Cardiac fibroblast (primary cell): ENCODE measurements around the gene C19orf53.

Experiments
- DNase-seq, 2 donors: peaks; one replicate each; pipeline versions ENCODE4 v3.0.0 to v3.0.0-alpha.2; 2010; ENCODE audit warnings: low read depth in 2 of 2
- H3K4me3 ChIP-seq, 2 donors: replicated peaks in 1 of 2; 1 replicate in 1 of 2; 2 replicates in 1 of 2; pipeline ENCODE4 v1.5.1; 2011; ENCODE audit warnings: low read depth in 2 of 2, low read length in 2 of 2, mild to moderate bottlenecking in 2 of 2, moderate library complexity in 1 of 2
- TF ChIP-seq, protein P1 (sequence below): IDR thresholded peaks from one replicate; pipeline ENCODE4 v1.5.1; 2011; ENCODE audit warnings: low read depth, mild to moderate bottlenecking, low read length, inconsistent platforms

The C19orf53 gene

DNA sequence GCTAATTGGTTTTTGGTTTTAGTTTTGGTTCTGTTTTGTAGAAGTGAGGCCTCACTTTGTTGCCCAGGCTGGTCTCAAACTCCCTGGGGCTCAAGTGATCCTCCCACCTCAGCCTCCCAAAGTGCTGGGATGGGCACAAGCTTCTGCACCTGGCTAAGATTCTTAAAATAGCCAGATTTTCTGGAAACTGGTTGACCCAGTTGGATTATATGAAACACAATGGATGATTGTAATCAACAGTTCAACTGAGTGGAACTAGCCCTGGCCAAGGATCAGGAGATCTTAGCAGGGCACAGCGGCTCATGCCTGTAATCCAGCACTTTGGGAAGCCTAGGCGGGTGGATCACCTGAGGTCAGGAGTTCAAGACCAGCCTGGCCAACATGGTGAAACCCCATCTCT, 39.5 kb upstream of the C19orf53 start:
- no peak overlapping the region for H3K4me3 ChIP-seq
- DNase-seq, result no peak
- TF ChIP-seq, protein P1, sequence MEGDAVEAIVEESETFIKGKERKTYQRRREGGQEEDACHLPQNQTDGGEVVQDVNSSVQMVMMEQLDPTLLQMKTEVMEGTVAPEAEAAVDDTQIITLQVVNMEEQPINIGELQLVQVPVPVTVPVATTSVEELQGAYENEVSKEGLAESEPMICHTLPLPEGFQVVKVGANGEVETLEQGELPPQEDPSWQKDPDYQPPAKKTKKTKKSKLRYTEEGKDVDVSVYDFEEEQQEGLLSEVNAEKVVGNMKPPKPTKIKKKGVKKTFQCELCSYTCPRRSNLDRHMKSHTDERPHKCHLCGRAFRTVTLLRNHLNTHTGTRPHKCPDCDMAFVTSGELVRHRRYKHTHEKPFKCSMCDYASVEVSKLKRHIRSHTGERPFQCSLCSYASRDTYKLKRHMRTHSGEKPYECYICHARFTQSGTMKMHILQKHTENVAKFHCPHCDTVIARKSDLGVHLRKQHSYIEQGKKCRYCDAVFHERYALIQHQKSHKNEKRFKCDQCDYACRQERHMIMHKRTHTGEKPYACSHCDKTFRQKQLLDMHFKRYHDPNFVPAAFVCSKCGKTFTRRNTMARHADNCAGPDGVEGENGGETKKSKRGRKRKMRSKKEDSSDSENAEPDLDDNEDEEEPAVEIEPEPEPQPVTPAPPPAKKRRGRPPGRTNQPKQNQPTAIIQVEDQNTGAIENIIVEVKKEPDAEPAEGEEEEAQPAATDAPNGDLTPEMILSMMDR, result no peak

DNA sequence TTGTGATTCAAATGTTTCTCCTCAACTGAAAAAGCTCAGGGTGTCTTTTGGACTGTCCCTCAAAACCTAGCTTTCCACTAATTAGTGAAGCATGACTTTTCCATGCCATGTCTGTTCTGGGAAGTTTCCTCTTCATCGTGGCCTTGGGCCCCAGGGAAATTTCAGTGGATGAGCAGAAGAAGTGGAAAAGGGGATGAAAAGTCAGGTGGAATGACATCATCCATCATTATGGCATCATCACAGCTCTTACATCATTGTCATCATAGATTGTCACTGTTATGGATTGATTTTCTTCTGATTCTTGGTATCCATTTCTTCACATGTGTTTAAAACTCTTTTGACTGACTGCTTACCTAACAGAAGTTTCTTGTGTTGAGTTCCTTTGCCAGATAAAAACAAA, 36.2 kb upstream of the C19orf53 start:
- no peak for DNase-seq
- H3K4me3 ChIP-seq, result no peak overlapping the region
- TF ChIP-seq, protein P1, result no peak

DNA sequence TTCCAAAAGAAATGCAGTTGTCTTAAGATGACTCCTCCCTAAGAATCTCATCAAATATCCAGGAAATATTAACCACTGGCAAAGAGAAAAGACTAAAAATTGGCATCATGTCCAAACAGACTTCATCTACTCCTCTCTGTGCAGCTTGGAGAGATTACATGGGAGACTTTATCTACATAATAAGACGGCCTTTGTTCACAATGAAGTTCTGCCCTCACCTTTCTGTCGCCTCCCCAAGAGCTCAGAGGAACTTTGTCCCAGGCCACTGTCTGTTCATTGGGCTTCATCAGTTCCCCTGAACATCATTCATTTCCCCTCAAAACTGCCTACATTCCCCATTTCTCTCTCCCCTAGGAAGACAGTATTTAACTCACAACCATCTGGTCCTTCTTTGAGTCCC, 32.4 kb upstream of the C19orf53 start:
- TF ChIP-seq, protein P1, result no peak
- H3K4me3 ChIP-seq, result no peak overlapping the region
- DNase-seq, result no peak

DNA sequence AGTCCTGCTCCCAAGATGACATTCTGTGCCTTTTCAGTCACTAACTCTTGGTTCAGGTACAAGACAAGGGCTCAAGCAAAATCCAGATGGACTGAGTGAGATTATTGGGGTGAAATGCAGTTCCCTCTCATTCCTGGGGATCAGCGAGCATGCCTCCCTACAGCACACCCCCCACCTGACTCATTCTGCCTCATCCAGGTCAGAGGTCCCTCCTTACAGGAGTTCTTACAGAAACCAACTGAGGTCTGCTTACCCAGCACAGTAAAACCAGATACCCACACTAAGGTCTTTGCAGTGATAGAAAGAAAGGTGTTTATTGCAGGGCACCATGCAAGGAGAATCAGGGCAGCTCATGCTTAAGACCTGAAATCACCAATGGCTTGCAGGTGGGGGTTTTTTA, 31.5 kb upstream of the C19orf53 start:
- peak in 1 of 2 donors; percentile 18 for DNase-seq
- no peak overlapping the region for H3K4me3 ChIP-seq
- TF ChIP-seq, protein P1, result no peak

DNA sequence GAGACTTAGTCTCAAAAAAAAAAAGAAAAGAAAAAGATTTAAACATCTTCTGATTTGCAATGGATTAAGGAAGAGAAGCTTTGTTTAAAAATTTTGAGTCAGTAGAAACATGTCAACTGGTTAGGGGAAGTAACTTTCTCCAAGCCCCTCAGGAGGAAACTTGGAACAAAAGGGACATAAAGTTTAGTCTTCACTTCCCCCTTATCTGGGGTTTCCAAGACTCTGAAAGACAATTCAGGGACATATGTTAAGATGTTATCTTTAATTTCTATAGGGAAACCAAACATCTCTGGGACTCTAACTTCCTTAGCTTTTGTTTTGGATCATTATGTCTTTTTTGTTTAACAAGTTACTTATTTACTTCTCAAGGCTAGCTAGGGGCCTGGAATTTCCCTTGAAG, 30.1 kb upstream of the C19orf53 start:
- TF ChIP-seq, protein P1, result no peak
- H3K4me3 ChIP-seq, result no peak overlapping the region
- DNase-seq, result no peak

DNA sequence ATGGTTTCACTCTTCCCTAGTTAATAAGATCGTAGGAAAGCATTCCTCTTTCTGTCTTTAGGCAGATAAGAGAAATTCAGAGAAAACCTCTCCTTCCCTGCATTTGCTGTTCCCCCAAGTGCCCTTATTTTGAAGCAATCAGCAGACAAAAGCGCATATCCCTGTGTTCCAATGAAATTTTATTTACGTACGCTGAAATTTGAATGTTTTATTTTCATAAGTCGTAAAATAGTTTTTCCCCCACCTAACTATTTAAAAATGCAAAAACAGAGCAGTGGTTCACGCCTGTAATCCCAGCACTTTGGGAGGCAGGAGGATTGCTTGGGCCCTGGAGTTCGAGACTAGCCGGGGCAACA, 27.2 kb upstream of the C19orf53 start:
- peak overlapping the region; percentile 21 to 77 for H3K4me3 ChIP-seq
- TF ChIP-seq, protein P1, result no peak
- no peak for DNase-seq

DNA sequence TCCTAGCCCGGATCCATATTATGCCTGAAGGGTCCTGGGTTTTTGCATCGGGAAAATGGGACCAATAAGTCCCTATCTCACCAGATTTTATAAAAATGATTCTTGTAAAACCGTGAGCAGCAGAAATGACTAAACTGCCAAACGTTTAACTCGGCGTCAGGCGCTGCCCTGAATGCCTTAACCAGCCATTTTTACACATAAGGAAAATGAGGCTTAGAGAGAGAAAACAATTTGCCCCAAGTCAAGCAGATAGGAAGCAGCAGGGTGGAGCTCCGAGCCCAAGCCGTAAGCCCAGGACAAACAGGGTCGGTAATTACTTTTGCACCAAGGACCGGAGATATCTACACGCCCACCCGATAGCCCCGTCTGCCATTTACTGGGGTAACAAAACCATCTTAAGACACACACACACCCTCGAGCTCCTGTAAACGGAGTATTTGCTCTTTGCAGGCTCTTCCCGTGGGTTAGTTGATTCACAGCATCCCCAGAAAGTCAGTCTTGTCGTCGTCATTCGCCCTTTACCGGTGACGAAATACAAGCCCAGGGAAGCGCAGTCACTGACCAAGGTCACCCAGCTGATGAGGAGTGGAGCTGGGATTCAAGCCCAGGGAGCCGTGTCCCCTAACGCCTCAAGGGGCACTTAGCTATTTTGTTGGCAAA, 26.0 kb upstream of the C19orf53 start:
- TF ChIP-seq, protein P1, result no peak
- H3K4me3 ChIP-seq, result peak overlapping the region; percentile 77 to 80
- DNase-seq, result peak; percentile 55 to 65
